ENCODE measurements around the gene IMPA2.

DNA sequence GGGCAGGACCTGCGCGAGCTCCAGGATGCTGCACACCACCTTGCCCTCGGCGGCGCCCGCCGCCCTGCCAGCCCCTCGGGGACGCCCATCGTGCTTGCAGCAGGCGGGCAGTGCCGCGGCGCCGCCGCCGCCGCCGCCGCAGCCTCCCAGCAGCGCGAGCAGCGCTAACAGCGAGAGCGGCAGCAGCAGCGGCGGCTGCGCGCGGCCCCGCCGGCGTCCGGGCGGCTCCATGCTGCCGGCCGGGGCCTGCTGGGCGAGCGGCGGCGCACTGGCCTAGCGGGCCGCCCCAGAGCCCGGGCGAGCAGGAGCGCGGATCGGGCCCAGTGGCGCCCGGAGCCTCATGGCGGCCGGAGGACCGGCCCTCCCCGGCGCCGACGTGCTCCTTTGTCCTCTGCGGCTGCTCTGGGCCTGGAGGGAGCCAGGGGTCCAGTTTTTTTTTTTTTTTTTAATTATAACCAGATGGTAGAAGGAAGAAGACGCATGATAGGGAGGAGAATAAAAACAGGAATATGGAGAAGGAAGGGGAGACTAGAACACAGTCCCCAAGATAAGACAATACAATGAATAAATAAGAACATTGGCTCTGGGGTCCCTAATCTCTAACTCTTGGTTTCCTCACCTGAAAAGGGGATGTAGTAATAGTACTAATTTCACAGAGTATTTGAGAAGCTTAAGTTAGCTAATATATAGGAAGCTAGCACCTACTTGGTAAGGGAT, 95.3 kb downstream of the IMPA2 start:
- TF ChIP-seq EZH2 (IDR thresholded peaks at IDR 0.05; ENCODE audit: borderline replicate concordance), result no peak
- TF ChIP-seq, protein P1, sequence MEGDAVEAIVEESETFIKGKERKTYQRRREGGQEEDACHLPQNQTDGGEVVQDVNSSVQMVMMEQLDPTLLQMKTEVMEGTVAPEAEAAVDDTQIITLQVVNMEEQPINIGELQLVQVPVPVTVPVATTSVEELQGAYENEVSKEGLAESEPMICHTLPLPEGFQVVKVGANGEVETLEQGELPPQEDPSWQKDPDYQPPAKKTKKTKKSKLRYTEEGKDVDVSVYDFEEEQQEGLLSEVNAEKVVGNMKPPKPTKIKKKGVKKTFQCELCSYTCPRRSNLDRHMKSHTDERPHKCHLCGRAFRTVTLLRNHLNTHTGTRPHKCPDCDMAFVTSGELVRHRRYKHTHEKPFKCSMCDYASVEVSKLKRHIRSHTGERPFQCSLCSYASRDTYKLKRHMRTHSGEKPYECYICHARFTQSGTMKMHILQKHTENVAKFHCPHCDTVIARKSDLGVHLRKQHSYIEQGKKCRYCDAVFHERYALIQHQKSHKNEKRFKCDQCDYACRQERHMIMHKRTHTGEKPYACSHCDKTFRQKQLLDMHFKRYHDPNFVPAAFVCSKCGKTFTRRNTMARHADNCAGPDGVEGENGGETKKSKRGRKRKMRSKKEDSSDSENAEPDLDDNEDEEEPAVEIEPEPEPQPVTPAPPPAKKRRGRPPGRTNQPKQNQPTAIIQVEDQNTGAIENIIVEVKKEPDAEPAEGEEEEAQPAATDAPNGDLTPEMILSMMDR (IDR thresholded peaks at IDR 0.05; ENCODE audit: poor library complexity), result no peak
- TF ChIP-seq EZH2phosphoT487 (IDR thresholded peaks at IDR 0.05; ENCODE audit: low read depth, severe bottlenecking, unreplicated experiment), result no peak

All from hepatocyte (in vitro differentiated cells).